GM23338 (cell line): ENCODE measurements around the gene PPME1. TPM values are rescaled to one million over a fixed set of nuclear protein-coding genes. Genes with fewer than 3 reads are reported as not detected.
A peak's percentile ranks its signal among the peaks of the same experiment; 100 is the strongest.

Source experiments
- ATAC-seq: fragments of 200-7000 bp; cut with Tn5 transposase; 3 replicates; pipeline ENCODE4 v1.9.1; 2020
- DNase-seq: peaks from one replicate; pipeline ENCODE4 v3.0.0-alpha.2; 2015; ENCODE audit warnings: low spot score
- H2AFZ ChIP-seq: fragments of 200-600 bp; sonication (generic); 2 replicates; pipeline ENCODE4 v1.8.0; 2016; ENCODE audit warnings: antibody characterized with exemption, mild to moderate bottlenecking, moderate library complexity
- H3F3A ChIP-seq: fragments of 200-600 bp; sonication (generic); replicated peaks from 2 replicates; pipeline ENCODE4 v1.8.0; 2017; ENCODE audit warnings: antibody characterized with exemption, mixed run types, low read depth
- H3K27ac ChIP-seq: fragments of 200-600 bp; sonication (generic); 2 replicates; pipeline ENCODE4 v1.6.1; 2016; ENCODE audit warnings: low read depth
- H3K27me3 ChIP-seq: fragments of 200-600 bp; sonication (generic); 2 replicates; pipeline ENCODE4 v1.8.0; 2016; ENCODE audit warnings: mild to moderate bottlenecking, mixed run types, moderate library complexity; ENCODE audit not compliant: insufficient read depth
- H3K36me3 ChIP-seq: fragments of 200-600 bp; sonication (generic); 2 replicates; pipeline ENCODE4 v1.8.0; 2016; ENCODE audit warnings: mild to moderate bottlenecking; ENCODE audit not compliant: insufficient read depth
- H3K4me1 ChIP-seq: fragments of 200-600 bp; sonication (generic); 2 replicates; pipeline ENCODE4 v1.8.0; 2016; ENCODE audit warnings: mild to moderate bottlenecking, moderate library complexity; ENCODE audit not compliant: insufficient read depth
- H3K4me2 ChIP-seq: fragments of 200-600 bp; sonication (generic); 2 replicates; pipeline ENCODE4 v1.7.1; 2017; ENCODE audit warnings: mixed run types
- H3K4me3 ChIP-seq: fragments of 200-600 bp; sonication (generic); 2 replicates; pipeline ENCODE4 v1.6.1; 2016; ENCODE audit warnings: mixed run types
- H3K79me2 ChIP-seq: fragments of 200-600 bp; sonication (generic); replicated peaks from 2 replicates; pipeline ENCODE4 v1.8.0; 2017; ENCODE audit warnings: mild to moderate bottlenecking; ENCODE audit not compliant: insufficient read depth
- H3K9me2 ChIP-seq: fragments of 200-600 bp; sonication (generic); 2 replicates; pipeline ENCODE4 v1.8.0; 2017; ENCODE audit not compliant: insufficient read depth
- H4K20me1 ChIP-seq: fragments of 200-600 bp; sonication (generic); replicated peaks from 2 replicates; pipeline ENCODE4 v1.8.0; 2017; ENCODE audit warnings: mild to moderate bottlenecking; ENCODE audit not compliant: insufficient read depth
- H3K27ac Mint-ChIP-seq: 2 replicates; pipeline ENCODE4 v1.8.0; 2020; ENCODE audit warnings: inconsistent platforms, mild to moderate bottlenecking, moderate library complexity, mixed read lengths
- H3K27me3 Mint-ChIP-seq: 3 replicates; pipeline ENCODE4 v1.8.0; 2022; ENCODE audit warnings: low read depth, mild to moderate bottlenecking, moderate library complexity, mixed read lengths, inconsistent platforms; ENCODE audit not compliant: insufficient read depth, poor library complexity
- H3K36me3 Mint-ChIP-seq: 3 replicates; pipeline ENCODE4 v1.8.0; 2021; ENCODE audit warnings: low read depth, mild to moderate bottlenecking, inconsistent platforms, moderate library complexity, mixed read lengths
- H3K4me1 Mint-ChIP-seq: 3 replicates; pipeline ENCODE4 v1.8.0; 2020; ENCODE audit warnings: mild to moderate bottlenecking, inconsistent platforms, mixed read lengths
- H3K4me3 Mint-ChIP-seq: 3 replicates; pipeline ENCODE4 v1.8.0; 2021; ENCODE audit warnings: moderate library complexity, mild to moderate bottlenecking, inconsistent platforms, mixed read lengths
- H3K9me3 Mint-ChIP-seq: 3 replicates; pipeline ENCODE4 v1.8.0; 2020; ENCODE audit warnings: moderate library complexity, mild to moderate bottlenecking, inconsistent platforms, mixed read lengths
- CREB1 ChIP-seq: fragments of 250-450 bp; sonication (Bioruptor Pico); IDR thresholded peaks from 2 replicates; pipeline ENCODE4 v1.5.0; 2020; ENCODE audit warnings: low read depth, mild to moderate bottlenecking, moderate library complexity
- CTCF ChIP-seq, 2 experiments: fragments of 200-600 bp in 1 of 2; sonication (generic) in 1 of 2; conservative IDR thresholded peaks; 2 replicates each; pipeline versions ENCODE4 v1.5.1 to v1.6.1; 2016 to 2017; ENCODE audit warnings: antibody characterized with exemption in 2 of 2, low read depth in 2 of 2, mild to moderate bottlenecking in 2 of 2, moderate library complexity in 1 of 2
- EZH2 ChIP-seq: fragments of 200-600 bp; sonication (generic); IDR thresholded peaks from one replicate; pipeline ENCODE4 v1.8.0; 2017; ENCODE audit warnings: antibody characterized with exemption, mild to moderate bottlenecking, low read depth; ENCODE audit not compliant: unreplicated experiment
- EZH2phosphoT487 ChIP-seq: fragments of 200-600 bp; sonication (generic); IDR thresholded peaks from one replicate; pipeline ENCODE4 v1.8.1; 2018; ENCODE audit warnings: antibody characterized with exemption; ENCODE audit not compliant: unreplicated experiment
- NANOG ChIP-seq: IDR thresholded peaks from 2 replicates; pipeline ENCODE4 v1.6.1; 2016; ENCODE audit warnings: antibody characterized with exemption, borderline replicate concordance
- POLR2AphosphoS5 ChIP-seq: IDR thresholded peaks from 2 replicates; pipeline ENCODE4 v1.6.1; 2016; ENCODE audit warnings: antibody characterized with exemption, low read depth
- REST ChIP-seq: IDR thresholded peaks from one replicate; pipeline ENCODE4 v1.6.1; 2018; ENCODE audit warnings: antibody characterized with exemption; ENCODE audit not compliant: unreplicated experiment
- STAT1 ChIP-seq: IDR thresholded peaks from one replicate; pipeline ENCODE4 v1.6.1; 2016; ENCODE audit warnings: antibody characterized with exemption; ENCODE audit not compliant: unreplicated experiment
- ZNF114 ChIP-seq: fragments of 250-450 bp; sonication (Bioruptor Pico); IDR thresholded peaks from 2 replicates; pipeline ENCODE4 v1.5.0; 2020; ENCODE audit warnings: mild to moderate bottlenecking, moderate library complexity
- ZNF462 ChIP-seq: fragments of 250-450 bp; sonication (Bioruptor Pico); IDR thresholded peaks from 2 replicates; pipeline ENCODE4 v1.5.0; 2020; ENCODE audit warnings: mild to moderate bottlenecking, moderate library complexity
- polyA plus RNA-seq: library from polyadenylated mRNA; unstranded; fragments of >200 nt; fragmentation: Nextera tagmentation; extraction: Ambion mirVana; gene quantifications from 2 replicates; pipeline ENCODE4 v1.2.1, GENCODE V29; 2016
- total RNA-seq: library from RNA; depleted of rRNA; stranded (reverse); fragments of >200 nt; shearing (Covaris generic); gene quantifications from 2 replicates; pipeline ENCODE4 v1.2.3, GENCODE V29; 2014

The PPME1 gene
- total and polyA plus RNA-seq, 2 experiments from 2014 or later: 32.1 to 37.2 TPM

GRCh38 chr11:74135127-74135840 is 35.8 kb upstream of the PPME1 start:
- Histone ChIP-seq H4K20me1 (no peaks in the 10 kb centered on the region), H3K4me1 (peaks cover 2% of the 10 kb centered on the region; the same call in 1 of the 2 replicates), H3K4me3 (no peak overlapping the region), H3F3A (no peaks in the 10 kb centered on the region), H3K4me2 (no peak overlapping the region), H3K9me2 (no peaks in the 10 kb centered on the region), H3K79me2 (no peaks in the 10 kb centered on the region), H2AFZ (no peak overlapping the region), H3K36me3 (peaks cover 9% of the 10 kb centered on the region), H3K27ac (no peak overlapping the region), H3K27me3 (no peaks in the 10 kb centered on the region)
- H3K36me3 Mint-ChIP-seq: peaks cover 49% of the 10 kb centered on the region
- DNase-seq (no peak), ATAC-seq (no peak)
- no peak overlapping the region for H3K4me3 Mint-ChIP-seq
- peaks cover 3% of the 10 kb centered on the region for H3K27me3 Mint-ChIP-seq
- TF ChIP-seq ZNF114 (no peak), EZH2 (no peak), REST (no peak), CREB1 (CRISPR knock-in tag) (no peak), ZNF462 (CRISPR knock-in tag) (no peak), CTCF (conservative IDR thresholded peaks at IDR 0.05; ENCODE audit: low read depth in 2 of 2) (no peak), STAT1 (no peak), NANOG (no peak), EZH2phosphoT487 (no peak), POLR2AphosphoS5 (no peak)
- peaks cover 9% of the 10 kb centered on the region for H3K9me3 Mint-ChIP-seq
- H3K27ac Mint-ChIP-seq: peak overlapping the region; percentile 18; the same call in 1 of the 2 replicates
- peaks cover 13% of the 10 kb centered on the region for H3K4me1 Mint-ChIP-seq
